PC-9 (cell line): Measurements from ENCODE around the gene TNFRSF14. TPM values are rescaled to one million over a fixed set of nuclear protein-coding genes. Genes with fewer than 3 reads are reported as not detected.

Experiments
- BruUV-seq: library from RNA; stranded (reverse); fragments of 400-500 nt; replicated peaks from 2 replicates; lab custom pipeline; 2021; lab: Mats Ljungman, UMichigan
- CTCF ChIA-PET: fragments of 300-600 bp; sonication (Branson Sonifier 250); formaldehyde crosslinking; loops from one replicate; lab custom pipeline; 2022; ENCODE audit warnings: antibody characterized with exemption; lab: Charles Lee
- POLR2A ChIA-PET: fragments of 300-600 bp; sonication (Branson Sonifier 250); formaldehyde crosslinking; loops from one replicate; lab custom pipeline; 2022; ENCODE audit warnings: antibody characterized with exemption; ENCODE audit not compliant: unreplicated experiment; lab: Charles Lee
- DNase-seq, 2 experiments: peaks; one replicate each; pipeline versions ENCODE4 v3.0.0 to v3.0.0-alpha.2; 2015 to 2022; ENCODE audit warnings: mixed read lengths in 1 of 2
- H2AFZ ChIP-seq: fragments of 200-600 bp; sonication (generic); 2 replicates; pipeline ENCODE4 v1.8.1; 2017; ENCODE audit warnings: antibody characterized with exemption
- H3F3A ChIP-seq: fragments of 200-600 bp; sonication (generic); 2 replicates; pipeline ENCODE4 v1.8.1; 2017; ENCODE audit warnings: antibody characterized with exemption, mild to moderate bottlenecking, low read depth; ENCODE audit not compliant: insufficient read depth
- H3K27ac ChIP-seq: fragments of 200-600 bp; sonication (generic); 2 replicates; pipeline ENCODE4 v1.6.1; 2016; ENCODE audit warnings: mixed run types
- H3K27me3 ChIP-seq: fragments of 200-600 bp; sonication (generic); 2 replicates; pipeline ENCODE4 v1.6.1; 2016; ENCODE audit warnings: low read depth, mixed run types; ENCODE audit not compliant: insufficient read depth
- H3K36me3 ChIP-seq: fragments of 200-600 bp; sonication (generic); 2 replicates; pipeline ENCODE4 v1.6.1; 2016; ENCODE audit warnings: low read depth, mixed run types
- H3K4me1 ChIP-seq: fragments of 200-600 bp; sonication (generic); replicated peaks from 2 replicates; pipeline ENCODE4 v1.6.1; 2016; ENCODE audit warnings: mixed run types; ENCODE audit not compliant: insufficient read depth
- H3K4me2 ChIP-seq: fragments of 200-600 bp; sonication (generic); 2 replicates; pipeline ENCODE4 v1.6.1; 2017; ENCODE audit warnings: mixed run types
- H3K4me3 ChIP-seq: fragments of 200-600 bp; sonication (generic); 2 replicates; pipeline ENCODE4 v1.6.1; 2016; ENCODE audit warnings: mixed run types
- H3K79me2 ChIP-seq: fragments of 200-600 bp; sonication (generic); 2 replicates; pipeline ENCODE4 v1.6.1; 2017; ENCODE audit warnings: low read depth, mixed run types
- H3K9me2 ChIP-seq: fragments of 200-600 bp; sonication (generic); 2 replicates; pipeline ENCODE4 v1.8.1; 2017; ENCODE audit warnings: mild to moderate bottlenecking; ENCODE audit not compliant: insufficient read depth
- H3K9me3 ChIP-seq: fragments of 200-600 bp; sonication (generic); 2 replicates; pipeline ENCODE4 v1.8.1; 2016; ENCODE audit warnings: low read depth; ENCODE audit not compliant: insufficient read depth
- H4K20me1 ChIP-seq: fragments of 200-600 bp; sonication (generic); 2 replicates; pipeline ENCODE4 v1.8.1; 2017; ENCODE audit not compliant: insufficient read depth
- EZH2 ChIP-seq: fragments of 200-600 bp; sonication (generic); IDR thresholded peaks from 2 replicates; pipeline ENCODE4 v1.8.0; 2017; ENCODE audit warnings: antibody characterized with exemption, low read depth
- intact Hi-C: fragments of 100-400 bp; cut with micrococcal nuclease; formaldehyde crosslinking; loops from one replicate; pipeline ENCODE4 v1.10.0; 2022; ENCODE audit not compliant: unreplicated experiment
- total RNA-seq: library from RNA; stranded (reverse); gene quantifications from 2 replicates; pipeline ENCODE4 v1.2.3, GENCODE V29; 2021
- TF ChIP-seq, protein P1 (sequence below): fragments of 200-600 bp; sonication (generic); conservative IDR thresholded peaks from 2 replicates; pipeline ENCODE4 v1.6.1; 2017; ENCODE audit warnings: mixed run types, antibody characterized with exemption, mild to moderate bottlenecking, moderate library complexity

TNFRSF14 gene
- total RNA-seq, 1 experiment from 2014 or later: 9.9 TPM

- Histone ChIP-seq H3F3A (peaks cover 24% of the 10 kb centered on the region; the same call in 1 of the 2 replicates), H3K4me3 (no peak overlapping the region), H2AFZ (no peak overlapping the region), H3K4me1 (peaks cover 21% of the 10 kb centered on the region), H3K79me2 (no peaks in the 10 kb centered on the region), H3K9me2 (no peaks in the 10 kb centered on the region), H3K4me2 (peak overlapping the region; percentile 19; the same call in 1 of the 2 replicates), H3K9me3 (no peaks in the 10 kb centered on the region), H3K27ac (no peak overlapping the region), H3K27me3 (no peaks in the 10 kb centered on the region), H3K36me3 (no peaks in the 10 kb centered on the region), H4K20me1 (no peaks in the 10 kb centered on the region)
- ChIA-PET POLR2A (interaction anchor here (0.6 kb wide), 1 partner anchor 122 kb away, joined by 10 read pairs; no protein-coding TSS in a partner anchor), CTCF (no interaction called here)
- BruUV-seq: no TSS peak
- TF ChIP-seq EZH2: no peak
- TF ChIP-seq, protein P1, sequence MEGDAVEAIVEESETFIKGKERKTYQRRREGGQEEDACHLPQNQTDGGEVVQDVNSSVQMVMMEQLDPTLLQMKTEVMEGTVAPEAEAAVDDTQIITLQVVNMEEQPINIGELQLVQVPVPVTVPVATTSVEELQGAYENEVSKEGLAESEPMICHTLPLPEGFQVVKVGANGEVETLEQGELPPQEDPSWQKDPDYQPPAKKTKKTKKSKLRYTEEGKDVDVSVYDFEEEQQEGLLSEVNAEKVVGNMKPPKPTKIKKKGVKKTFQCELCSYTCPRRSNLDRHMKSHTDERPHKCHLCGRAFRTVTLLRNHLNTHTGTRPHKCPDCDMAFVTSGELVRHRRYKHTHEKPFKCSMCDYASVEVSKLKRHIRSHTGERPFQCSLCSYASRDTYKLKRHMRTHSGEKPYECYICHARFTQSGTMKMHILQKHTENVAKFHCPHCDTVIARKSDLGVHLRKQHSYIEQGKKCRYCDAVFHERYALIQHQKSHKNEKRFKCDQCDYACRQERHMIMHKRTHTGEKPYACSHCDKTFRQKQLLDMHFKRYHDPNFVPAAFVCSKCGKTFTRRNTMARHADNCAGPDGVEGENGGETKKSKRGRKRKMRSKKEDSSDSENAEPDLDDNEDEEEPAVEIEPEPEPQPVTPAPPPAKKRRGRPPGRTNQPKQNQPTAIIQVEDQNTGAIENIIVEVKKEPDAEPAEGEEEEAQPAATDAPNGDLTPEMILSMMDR: no peak
- peak; percentile 57 to 77 for DNase-seq
- intact Hi-C loops: loop anchor here (10.0 kb wide), 1 partner anchor 103 kb away; no protein-coding TSS in a partner anchor
Measured at GRCh38 chr1:2541619-2542245, 14.4 kb upstream of the TNFRSF14 start.

GRCh38 chr1:2542246-2542915 is 13.8 kb upstream of the TNFRSF14 start:
- Histone ChIP-seq H3K4me1 (peaks cover 23% of the 10 kb centered on the region), H3F3A (peaks cover 28% of the 10 kb centered on the region; the same call in 1 of the 2 replicates), H3K9me3 (no peaks in the 10 kb centered on the region), H3K79me2 (no peaks in the 10 kb centered on the region), H3K4me3 (no peak overlapping the region), H3K27me3 (no peaks in the 10 kb centered on the region), H3K9me2 (no peaks in the 10 kb centered on the region), H2AFZ (no peak overlapping the region), H3K4me2 (no peak overlapping the region), H4K20me1 (no peaks in the 10 kb centered on the region), H3K27ac (no peak overlapping the region), H3K36me3 (no peaks in the 10 kb centered on the region)
- DNase-seq: no peak
- no peak for TF ChIP-seq EZH2
- TF ChIP-seq, protein P1: no peak
- intact Hi-C loops: loop anchor here (10.0 kb wide), 1 partner anchor 102 kb away; no protein-coding TSS in a partner anchor
- BruUV-seq: no TSS peak
- POLR2A ChIA-PET: no interaction called here
- CTCF ChIA-PET: no interaction called here

DNA sequence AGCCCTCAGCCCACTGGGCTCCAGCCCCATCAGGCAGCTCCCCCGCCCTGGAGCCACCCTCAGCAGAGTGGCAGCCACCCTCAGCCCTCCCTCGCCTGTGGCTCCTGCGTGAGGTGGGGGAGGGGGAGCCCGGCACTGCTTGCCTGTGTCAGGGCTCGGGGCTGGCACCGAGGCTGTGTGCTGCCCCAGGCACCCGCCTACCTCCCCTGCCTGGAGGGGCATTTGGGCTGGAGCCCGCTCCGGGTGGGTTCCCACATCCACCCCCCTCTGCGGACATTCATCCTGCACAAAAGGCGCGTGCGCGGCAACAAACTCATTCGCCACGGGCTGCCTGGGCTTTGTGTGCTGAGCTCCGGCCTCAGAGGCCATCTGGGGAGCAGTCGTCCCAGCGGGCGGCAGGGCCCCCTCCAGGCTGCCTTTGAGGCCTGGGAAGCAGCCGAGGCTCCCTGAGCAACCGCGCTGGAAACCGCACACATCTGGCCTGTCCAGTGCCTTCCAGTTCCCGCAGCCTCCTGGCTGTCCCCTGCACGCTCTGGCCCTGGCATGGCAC is 12.6 kb upstream of the TNFRSF14 start:
- H3K4me3 ChIP-seq: no peak overlapping the region
- no peaks in the 10 kb centered on the region for H3K9me2 ChIP-seq
- CTCF ChIA-PET: no interaction called here
- no TSS peak for BruUV-seq
- H3K27ac ChIP-seq: no peak overlapping the region
- POLR2A ChIA-PET: interaction anchor here (0.6 to 0.7 kb wide), 2 partner anchors 282 to 335 kb away, joined by 3 to 4 read pairs; no protein-coding TSS in a partner anchor
- H3K4me1 ChIP-seq: peaks cover 34% of the 10 kb centered on the region
- no peaks in the 10 kb centered on the region for H3K36me3 ChIP-seq
- peaks cover 32% of the 10 kb centered on the region; the same call in 1 of the 2 replicates for H3F3A ChIP-seq
- intact Hi-C loops: loop anchor here (10.0 kb wide), 1 partner anchor 101 kb away; no protein-coding TSS in a partner anchor
- TF ChIP-seq EZH2: no peak
- TF ChIP-seq, protein P1: no peak
- no peaks in the 10 kb centered on the region for H4K20me1 ChIP-seq
- H2AFZ ChIP-seq: no peak overlapping the region
- no peak overlapping the region for H3K4me2 ChIP-seq
- no peaks in the 10 kb centered on the region for H3K9me3 ChIP-seq
- H3K27me3 ChIP-seq: no peaks in the 10 kb centered on the region
- DNase-seq: no peak
- no peaks in the 10 kb centered on the region for H3K79me2 ChIP-seq
